GM12891 (cell line): ENCODE measurements around the gene TRIM73. TPM values are rescaled to one million over a fixed set of nuclear protein-coding genes. Genes with fewer than 3 reads are reported as not detected.
"Not testable (repeated sequence)": the region's sequence is repeated elsewhere in the genome, so short reads cannot be mapped to it uniquely, and the experiment has no call there.

ENCODE experiments used
- DNase-seq: peaks from one replicate; pipeline ENCODE4 v3.0.0; 2011; ENCODE audit warnings: low spot score; ENCODE audit not compliant: insufficient read length
- FAIRE-seq: peaks from 2 replicates; lab custom pipeline; 2011; peaks lifted over from hg19 to GRCh38; lab: Jason Lieb, UNC
- polyA plus RNA-seq: library from polyadenylated mRNA; unstranded; fragments of >200 nt; gene quantifications from one replicate; pipeline ENCODE4 v1.2.1, GENCODE V29; 2012; ENCODE audit warnings: low read depth, missing spikeins, inconsistent platforms; ENCODE audit not compliant: missing spikeins

TRIM73 gene
- 2.0 TPM for polyA plus RNA-seq

GRCh38 chr7:75395329-75395728 lies at the start of gene TRIM73:
TSS of gene TRIM73 (plus strand) at chr7:75395629. CDS start at chr7:75398934, 3,305 bp downstream.
- not testable (repeated sequence) for DNase-seq, FAIRE-seq

GRCh38 chr7:75358671-75359541 lies 36.5 kb upstream of the TRIM73 start:
- not testable (repeated sequence) for DNase-seq, FAIRE-seq

GRCh38 chr7:75359542-75359848 lies 35.9 kb upstream of the TRIM73 start:
- not testable (repeated sequence) for FAIRE-seq, DNase-seq

- not testable (repeated sequence) for DNase-seq, FAIRE-seq
These were observed 31.4 kb upstream of the TRIM73 start for GRCh38 chr7:75364079-75364478.

GRCh38 chr7:75366643-75367042 lies 28.8 kb upstream of the TRIM73 start:
- not testable (repeated sequence) for FAIRE-seq, DNase-seq

GRCh38 chr7:75367313-75367712 lies 28.1 kb upstream of the TRIM73 start:
- DNase-seq, FAIRE-seq: not testable (repeated sequence)

- DNase-seq, FAIRE-seq: not testable (repeated sequence)
These were observed 21.3 kb upstream of the TRIM73 start for GRCh38 chr7:75374144-75374518.

- not testable (repeated sequence) for DNase-seq, FAIRE-seq
These were observed 20.7 kb upstream of the TRIM73 start for GRCh38 chr7:75374519-75375317.

DNA sequence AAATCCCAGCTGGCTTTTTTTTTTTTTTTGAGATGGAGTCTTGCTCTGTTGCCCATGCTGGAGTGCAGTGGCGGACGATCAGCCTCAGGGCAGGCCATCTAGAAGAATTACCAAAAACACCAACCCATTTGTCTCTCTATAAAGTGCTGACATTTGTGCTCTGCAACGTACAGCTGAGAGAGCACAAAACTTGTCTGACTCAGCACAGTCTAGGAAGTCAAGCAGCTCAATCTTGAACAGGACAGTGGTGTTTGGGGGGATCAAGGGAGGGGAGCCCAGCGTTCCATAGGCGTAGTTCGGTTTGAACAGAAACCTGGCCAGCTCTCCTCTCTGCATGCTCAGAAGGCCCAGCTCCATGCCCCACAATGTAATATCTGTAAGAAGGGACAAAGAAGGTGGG lies 2.2 kb upstream of the TRIM73 start:
- FAIRE-seq, DNase-seq: not testable (repeated sequence)

DNA sequence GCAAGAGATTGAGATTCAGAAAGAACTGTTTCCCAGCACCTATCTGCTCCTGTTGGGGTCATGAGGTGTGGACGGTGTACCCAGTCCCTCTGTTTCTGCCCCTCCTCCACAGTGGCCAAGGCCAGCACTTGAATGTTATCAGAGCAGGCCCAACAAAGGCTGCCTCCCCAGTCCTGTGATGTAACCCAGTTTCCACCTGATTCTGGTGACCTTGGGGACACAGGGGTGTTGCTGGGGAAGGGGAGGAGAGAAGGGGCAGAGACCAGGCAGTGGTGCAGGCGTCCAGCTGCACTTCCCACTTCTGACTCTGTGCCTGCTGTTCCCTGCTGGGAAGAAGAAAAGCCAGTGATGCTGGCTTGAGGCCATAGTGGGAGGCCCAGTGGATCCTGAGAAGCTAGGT lies 2.4 kb downstream of the TRIM73 start:
- FAIRE-seq, DNase-seq: not testable (repeated sequence)

DNA sequence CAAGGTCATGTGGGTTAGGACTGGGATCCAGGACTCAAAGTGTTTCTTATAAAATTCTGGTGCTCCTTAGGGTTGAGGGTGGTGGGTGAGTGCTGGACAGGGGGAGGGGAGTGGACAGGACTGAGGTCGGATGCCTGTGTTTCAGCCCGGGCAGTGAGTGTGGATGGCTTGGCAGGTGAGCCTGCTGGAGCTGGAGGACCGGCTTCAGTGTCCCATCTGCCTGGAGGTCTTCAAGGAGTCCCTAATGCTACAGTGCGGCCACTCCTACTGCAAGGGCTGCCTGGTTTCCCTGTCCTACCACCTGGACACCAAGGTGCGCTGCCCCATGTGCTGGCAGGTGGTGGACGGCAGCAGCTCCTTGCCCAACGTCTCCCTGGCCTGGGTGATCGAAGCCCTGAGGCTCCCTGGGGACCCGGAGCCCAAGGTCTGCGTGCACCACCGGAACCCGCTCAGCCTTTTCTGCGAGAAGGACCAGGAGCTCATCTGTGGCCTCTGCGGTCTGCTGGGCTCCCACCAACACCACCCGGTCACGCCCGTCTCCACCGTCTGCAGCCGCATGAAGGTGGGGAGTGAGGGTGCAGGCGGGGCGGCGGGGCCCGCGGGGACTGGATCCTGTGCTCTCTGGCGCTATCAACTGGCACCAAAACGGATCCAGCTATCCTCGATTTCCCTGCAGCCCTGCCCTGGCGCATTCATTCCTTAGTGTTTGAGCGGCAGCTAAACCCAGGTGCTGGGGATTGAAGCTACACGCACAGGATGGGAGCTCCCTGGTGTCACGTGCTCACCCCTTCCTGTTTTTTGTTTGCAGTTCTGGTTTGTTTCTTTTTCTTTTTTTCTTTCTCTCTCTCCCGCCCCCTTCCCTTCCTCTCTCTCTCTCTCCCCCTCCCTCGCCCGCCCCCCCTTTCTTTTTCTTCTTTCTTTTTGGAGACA lies 3.6 kb downstream of the TRIM73 start:
- peak; percentile 90 for FAIRE-seq
- DNase-seq = not testable (repeated sequence)

DNA sequence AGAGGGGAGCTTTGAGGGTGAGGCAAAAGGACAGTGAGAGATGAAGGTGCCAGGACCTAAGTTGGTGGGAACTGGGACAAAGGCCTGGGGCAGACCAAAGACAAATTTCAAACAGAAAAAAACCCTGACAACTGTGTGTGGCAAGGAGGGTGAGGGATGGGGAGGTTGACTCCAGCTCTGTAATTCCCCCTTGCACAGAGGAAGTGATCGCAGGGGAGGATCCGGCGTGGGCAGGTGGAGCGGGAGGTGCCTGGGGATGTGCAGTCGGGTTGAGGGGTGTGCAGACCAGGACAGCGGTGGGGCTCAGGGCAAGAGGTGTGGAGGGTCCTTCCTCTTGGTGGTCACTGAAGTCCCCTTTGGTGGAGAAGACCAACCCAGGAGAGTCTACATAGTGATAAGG lies 5.1 kb downstream of the TRIM73 start:
- DNase-seq, FAIRE-seq: not testable (repeated sequence)

DNA sequence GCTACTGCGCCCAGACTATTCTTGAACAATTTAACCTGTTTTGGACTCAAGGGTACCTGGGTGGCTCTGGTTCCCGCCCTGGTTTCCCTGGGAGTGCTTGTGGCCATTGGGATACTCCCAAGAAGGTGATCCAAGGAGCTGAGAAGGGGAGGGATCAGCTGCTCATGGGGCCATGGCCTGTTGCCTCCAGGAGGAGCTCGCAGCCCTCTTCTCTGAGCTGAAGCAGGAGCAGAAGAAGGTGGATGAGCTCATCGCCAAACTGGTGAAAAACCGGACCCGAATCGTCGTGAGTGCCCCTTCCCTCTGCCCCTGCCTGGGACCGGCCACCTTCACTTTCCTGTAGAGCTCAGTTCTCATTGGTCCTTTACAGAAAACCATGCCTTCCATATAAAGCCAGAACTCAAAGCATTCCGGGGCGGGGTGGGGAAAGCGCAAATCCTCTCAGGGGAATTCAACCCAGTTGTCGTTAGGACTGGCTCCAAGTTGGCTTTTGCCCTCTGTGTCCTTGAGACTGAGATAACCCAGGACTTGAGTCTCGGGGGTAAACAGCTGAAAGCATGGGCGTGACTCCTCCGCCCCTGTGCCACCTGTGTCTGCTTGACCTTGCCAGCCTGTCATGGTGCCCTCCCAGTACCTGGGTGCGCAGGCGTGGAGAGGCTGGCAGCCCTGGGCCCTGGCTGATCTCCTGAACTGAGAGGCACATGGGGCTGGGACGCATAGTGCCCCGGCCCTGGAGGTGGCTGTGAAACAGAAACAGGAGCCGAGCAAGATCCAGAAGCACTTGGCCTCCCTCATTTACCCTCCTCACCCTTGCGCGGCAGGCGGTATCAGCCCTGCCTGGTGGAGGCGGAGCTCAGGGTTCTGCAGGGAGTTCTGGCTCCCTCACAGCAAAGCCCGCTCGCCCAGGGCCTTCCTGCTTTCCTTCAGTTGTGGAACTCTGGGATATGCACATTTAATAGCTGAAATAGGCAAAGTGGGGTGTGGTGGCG lies 8.3 kb downstream of the TRIM73 start:
- DNase-seq, FAIRE-seq: not testable (repeated sequence)

GRCh38 chr7:75404663-75405062 lies 9.2 kb downstream of the TRIM73 start:
- DNase-seq, FAIRE-seq: not testable (repeated sequence)

- peak; percentile 100 for FAIRE-seq
- not testable (repeated sequence) for DNase-seq
These were observed 14.7 kb downstream of the TRIM73 start for GRCh38 chr7:75409880-75410822.

DNA sequence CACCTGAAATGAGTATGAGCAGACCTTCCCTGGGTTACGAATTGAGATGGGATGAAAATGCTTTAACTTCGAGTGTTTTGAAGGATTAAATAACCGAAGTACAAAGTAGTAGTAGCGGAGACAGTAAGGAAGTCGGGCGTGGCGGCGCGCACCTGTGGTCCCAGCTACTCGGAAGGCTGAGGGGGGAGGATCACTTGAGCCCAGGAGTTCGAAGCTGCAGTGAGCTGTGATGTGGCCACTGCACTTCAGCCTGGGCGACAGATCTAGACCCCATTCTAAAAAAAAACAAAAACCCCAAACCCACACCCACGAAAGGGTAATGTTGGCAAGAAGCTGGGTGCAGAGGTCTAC lies 15.4 kb downstream of the TRIM73 start:
- DNase-seq, FAIRE-seq: not testable (repeated sequence)

DNA sequence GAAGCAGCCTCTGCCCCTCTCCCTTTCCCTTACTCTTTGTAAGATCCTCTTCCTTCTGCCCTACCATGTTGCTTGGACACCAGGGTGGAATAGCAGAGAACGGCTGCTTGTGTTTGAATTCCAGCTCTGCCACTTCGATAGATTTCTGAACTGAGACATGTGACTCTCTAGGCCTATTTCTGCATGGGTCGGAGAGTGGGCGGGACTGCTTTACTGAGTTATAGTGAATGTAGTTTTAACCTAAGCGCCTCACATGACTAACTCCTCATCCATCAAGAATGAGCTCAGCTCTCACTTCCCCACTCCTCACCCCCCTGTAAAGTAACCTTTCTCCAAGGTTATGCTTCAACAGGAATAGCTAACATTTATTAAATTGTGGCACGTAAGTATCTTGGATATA lies 18.8 kb downstream of the TRIM73 start:
- FAIRE-seq, DNase-seq: not testable (repeated sequence)
